HG03095 (cell line): Measurements from ENCODE around the gene PFKFB4.
"Not testable (repeated sequence)": the region's sequence is repeated elsewhere in the genome, so short reads cannot be mapped to it uniquely, and the experiment has no call there.

Experiments used
- ATAC-seq: cut with Tn5 transposase; IDR thresholded peaks from one replicate; pipeline ENCODE4 v1.9.1; 2021; ENCODE audit warnings: moderate library complexity; ENCODE audit not compliant: unreplicated experiment

PFKFB4 gene

DNA sequence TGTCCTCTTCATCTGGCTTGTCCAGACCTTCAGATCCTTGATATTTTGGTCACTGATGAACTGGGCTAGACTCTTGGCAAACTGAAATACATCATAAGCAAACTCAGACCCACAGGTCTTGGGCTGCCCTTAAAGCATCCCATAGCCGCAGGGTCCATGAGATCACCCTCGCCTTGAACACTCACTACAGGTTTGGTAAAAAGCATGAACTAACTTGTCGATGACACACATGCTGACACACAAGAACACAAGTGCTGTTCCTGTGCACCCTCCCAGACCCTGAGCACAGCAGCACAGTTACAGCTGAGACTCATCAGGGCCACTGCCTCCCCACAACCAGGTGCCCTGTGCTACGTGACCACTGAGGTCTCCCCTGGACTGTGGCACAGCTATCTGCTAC lies 21.0 kb downstream of the PFKFB4 start:
- no peak for ATAC-seq

GRCh38 chr3:48532977-48533337 lies 23.6 kb downstream of the PFKFB4 start:
- ATAC-seq = no peak

GRCh38 chr3:48532271-48532976 lies 24.2 kb downstream of the PFKFB4 start:
- no peak for ATAC-seq

GRCh38 chr3:48530701-48531100 lies 25.9 kb downstream of the PFKFB4 start:
- not testable (repeated sequence) for ATAC-seq

GRCh38 chr3:48528754-48529153 lies 27.8 kb downstream of the PFKFB4 start:
- ATAC-seq = no peak

DNA sequence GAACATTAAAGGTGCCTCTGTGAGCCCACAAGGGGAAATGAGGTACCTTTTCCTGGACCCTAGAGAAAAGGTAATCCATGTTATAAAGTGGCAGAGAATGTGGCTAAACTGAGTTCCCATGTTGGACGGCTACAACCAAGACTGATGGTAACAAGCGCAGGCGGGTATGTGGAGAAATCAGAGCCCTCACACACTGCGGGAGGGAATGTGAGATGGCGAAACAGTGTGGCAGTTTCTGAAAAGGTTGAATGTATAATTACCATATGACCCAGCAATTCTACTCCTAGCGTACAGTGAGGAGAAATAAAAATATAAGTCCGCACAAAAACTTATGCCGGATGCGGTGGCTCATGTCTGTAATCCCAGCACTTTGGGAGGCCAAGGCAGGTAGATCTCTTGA lies 28.6 kb downstream of the PFKFB4 start:
- no peak for ATAC-seq

DNA sequence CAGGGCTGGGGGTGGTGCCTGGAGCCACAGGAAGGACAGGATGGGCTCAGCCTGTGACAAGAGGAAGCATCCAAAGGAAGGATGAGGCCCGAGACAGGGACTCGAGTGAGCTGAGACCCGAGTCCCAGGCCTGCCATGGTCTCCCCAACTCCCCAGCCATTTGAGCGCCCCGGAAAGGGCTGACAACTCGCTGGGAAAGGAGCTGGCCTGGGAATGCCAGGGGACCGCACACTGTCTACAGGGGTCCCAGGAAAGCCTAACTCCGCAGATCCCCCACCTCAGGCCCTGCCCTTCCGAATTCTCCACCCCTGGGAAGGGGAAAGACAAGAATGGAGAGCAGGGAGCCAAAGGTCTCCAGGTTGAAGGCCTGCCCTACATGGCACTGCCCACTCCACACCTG lies 31.6 kb downstream of the PFKFB4 start:
- ATAC-seq = no peak

- ATAC-seq = no peak
These were observed 35.0 kb downstream of the PFKFB4 start for GRCh38 chr3:48521635-48522034.

GRCh38 chr3:48519277-48519643 lies 37.3 kb downstream of the PFKFB4 start:
- ATAC-seq = no peak

DNA sequence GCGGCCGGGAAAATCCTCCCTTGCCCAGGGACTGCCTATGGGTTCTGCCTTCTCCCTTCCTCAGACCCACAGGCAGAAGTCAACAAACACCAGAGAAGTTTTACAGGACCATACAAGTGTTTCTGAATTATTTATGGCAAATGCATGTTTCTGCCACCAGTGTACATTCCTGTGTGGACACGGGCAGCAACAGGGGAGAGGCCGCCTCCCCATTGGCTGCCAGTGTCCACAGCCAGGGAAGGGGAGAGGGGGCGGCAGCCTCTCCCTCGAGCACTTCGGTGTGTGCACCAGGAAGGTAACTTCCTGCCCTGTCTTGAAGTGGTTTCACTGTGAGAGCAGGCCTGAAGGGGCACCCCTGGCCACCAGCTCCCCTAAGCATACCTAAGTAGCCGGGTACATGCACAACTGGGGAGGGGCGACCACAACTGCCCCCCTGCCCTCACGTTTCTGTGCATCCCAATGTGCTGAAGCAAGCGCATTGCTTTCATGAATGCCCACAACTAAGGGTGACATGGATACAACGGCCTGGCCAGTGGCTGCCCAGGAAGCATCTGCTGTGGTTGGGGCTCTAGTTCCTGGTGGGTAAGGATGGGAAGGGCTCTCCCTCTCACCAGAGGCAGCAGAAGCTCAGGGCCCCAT lies 37.8 kb downstream of the PFKFB4 start:
- no peak for ATAC-seq

- no peak for ATAC-seq
These were observed 38.5 kb downstream of the PFKFB4 start for GRCh38 chr3:48518069-48518468.

DNA sequence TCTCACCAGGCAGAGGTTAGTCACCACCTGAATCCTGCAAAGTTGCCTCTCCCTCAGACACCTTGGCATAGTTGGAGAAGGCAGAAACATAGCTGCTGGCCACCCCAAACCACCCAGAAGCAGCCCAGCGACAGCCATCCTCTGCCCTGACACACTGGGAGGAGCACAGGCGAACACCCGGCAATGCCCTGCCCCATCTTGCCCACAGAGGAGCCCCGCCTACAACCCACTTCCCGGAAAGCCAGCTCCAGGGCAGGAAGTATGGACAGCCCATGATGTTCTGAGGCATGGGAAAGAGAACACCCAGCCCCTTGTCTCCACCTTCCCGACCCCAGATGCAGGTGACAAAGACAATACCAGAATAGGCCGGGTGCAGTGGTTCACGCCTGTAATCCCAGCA lies 40.0 kb downstream of the PFKFB4 start:
- ATAC-seq = no peak

GRCh38 chr3:48514431-48515227 lies 42.0 kb downstream of the PFKFB4 start:
- ATAC-seq = no peak

- ATAC-seq = no peak
These were observed 45.1 kb downstream of the PFKFB4 start for GRCh38 chr3:48511551-48511950.

- no peak for ATAC-seq
These were observed 49.1 kb downstream of the PFKFB4 start for GRCh38 chr3:48507256-48508061.

DNA sequence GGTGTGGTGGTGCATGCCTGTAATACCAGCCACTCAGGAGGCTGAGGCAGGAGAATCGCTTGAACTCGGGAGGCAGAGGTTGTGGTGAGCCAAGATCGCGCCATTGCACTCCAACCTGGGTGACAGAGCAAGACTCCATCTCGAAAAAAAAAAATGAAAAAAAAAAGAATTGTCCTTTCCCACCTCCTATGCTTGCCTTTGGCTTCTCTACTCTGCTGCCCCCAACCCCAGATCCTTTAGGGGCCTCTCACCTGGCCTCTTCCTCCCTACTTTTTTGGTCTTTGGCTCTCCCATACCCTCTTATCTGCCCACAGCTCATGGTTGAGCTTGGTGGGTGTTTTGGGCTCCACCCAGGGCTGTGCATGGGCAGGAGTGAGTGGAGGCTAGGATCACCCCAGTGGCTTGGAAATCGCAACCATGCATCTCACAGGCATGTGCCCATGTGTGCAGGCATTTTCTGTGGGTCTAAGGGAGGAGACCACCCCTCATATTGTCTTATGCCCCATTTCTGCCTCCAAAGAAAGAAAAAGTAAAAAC lies 50.6 kb downstream of the PFKFB4 start:
- no peak for ATAC-seq

DNA sequence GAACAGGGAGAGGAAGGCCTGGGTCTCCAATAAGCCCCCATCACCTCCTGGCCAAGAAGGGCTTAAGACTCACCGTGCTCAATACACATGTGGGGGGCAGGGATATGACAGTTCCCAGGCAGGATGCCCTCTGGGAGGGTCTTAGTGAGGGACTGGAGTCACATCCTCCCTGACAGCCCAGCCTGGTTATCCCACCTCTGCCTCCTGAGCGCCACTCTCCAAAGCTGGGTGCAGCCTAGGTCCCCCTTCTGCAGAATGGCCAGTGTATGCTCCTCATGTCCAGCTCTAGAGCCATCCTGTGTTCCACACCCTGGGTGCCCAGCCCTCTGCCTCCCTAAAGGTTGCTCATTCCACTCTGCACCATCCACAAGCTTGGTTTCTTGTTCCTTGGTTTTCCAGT lies 51.5 kb downstream of the PFKFB4 start:
- no peak for ATAC-seq

DNA sequence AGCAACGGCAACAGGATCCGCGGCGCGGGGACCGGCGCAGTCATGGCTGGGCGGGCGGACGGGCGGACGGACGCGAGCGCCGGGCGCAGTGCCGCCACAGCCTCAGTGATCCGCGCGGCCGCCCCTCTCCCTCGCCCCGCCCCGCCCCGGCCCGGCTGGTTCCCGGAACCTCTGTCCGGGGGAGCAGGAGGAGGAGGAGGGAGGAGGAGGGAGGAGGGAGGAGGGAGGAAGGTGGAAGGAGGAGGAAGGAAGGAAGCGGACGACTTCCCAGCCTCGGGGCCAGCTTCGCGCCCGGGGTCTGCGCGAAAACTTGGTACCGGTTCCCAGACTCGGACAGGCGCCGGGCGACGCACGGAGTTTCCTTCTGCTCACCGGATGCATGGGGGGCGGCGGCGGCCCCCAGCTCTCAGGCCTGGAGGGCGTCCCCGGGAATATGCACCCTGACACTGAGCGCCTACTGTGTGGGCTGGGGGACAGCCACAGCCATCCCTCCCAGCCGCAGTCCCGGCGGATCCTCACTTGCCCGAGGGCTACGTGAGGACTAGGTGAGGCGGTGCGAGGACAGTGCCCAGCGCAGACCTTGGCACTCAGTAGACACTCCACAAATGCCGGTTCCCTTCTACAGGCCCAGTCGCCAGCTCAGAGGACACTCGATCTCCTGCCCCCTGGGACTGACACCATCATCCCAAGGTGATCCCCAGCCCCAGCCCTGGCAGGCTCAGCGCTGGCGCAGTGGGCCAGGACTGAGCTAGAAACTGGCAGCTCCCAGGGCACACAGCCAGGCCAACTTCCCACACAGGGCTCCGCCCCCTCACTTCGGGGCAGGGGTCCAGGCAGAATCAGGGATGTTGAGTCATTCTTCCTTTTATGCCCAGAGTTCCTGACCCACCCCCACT lies 52.3 kb downstream of the PFKFB4 start, which contains the start of gene SHISA5:
SHISA5 (minus strand) TSS at position 124 of the 896 bp plus-strand sequence; CDS start at position 44, 80 bp downstream.
- ATAC-seq = no peak

DNA sequence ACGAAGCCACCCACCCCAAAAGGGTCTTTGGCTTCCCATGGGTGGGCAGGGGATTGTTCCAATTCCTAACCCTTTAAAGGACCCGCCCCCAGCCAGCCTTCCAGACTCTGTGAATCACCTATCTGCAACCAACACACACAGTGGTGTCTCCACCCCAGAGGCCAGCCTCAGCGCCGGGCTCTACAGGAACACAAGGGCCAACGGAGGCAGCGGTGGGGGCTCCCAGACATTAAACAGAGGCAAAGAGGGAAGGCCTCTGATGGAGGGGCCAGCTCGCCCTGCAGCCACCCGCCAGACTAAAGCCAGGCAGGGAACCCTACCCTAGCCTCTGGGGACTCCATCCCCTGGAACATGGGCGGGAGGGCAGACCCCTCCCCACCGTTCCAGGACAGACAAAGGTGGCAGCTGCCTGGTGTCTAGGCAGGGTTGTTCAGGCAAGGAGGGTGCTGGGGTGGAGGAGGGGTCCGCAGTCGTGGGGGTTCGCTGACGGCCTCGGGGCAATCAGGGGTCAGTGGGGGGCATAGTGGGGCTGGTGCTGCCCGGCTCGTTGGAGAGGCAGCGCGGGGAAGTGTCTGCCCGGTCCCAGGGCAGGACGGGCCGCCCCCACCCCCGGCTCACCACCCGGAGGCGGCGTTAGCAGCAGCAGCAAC lies 53.1 kb downstream of the PFKFB4 start:
- no peak for ATAC-seq
